SK-N-SH treated with all-trans-retinoic acid at 6 μM for 48 hours (cell line): Measurements from ENCODE around the gene PPARA.

Experiments used
- ATAC-seq: fragments of 200-7000 bp; cut with Tn5 transposase; 3 replicates; pipeline ENCODE4 v1.9.1; 2020; ENCODE audit warnings: mild to moderate bottlenecking, moderate library complexity
- ARNTL ChIP-seq: fragments of 450-650 bp; formaldehyde crosslinking; IDR thresholded peaks from 2 replicates; pipeline ENCODE4 v1.5.0; 2020; ENCODE audit warnings: low read depth, mild to moderate bottlenecking, moderate library complexity, borderline replicate concordance
- CSDC2 ChIP-seq: fragments of 250-450 bp; sonication (Bioruptor Pico); IDR thresholded peaks from 2 replicates; pipeline ENCODE4 v1.5.0; 2020; ENCODE audit warnings: mild to moderate bottlenecking, moderate library complexity
- ESRRG ChIP-seq: fragments of 250-450 bp; sonication (Bioruptor Pico); IDR thresholded peaks from 2 replicates; pipeline ENCODE4 v1.6.1; 2021; ENCODE audit warnings: mild to moderate bottlenecking
- GLIS3 ChIP-seq: fragments of 250-450 bp; sonication (Bioruptor Pico); IDR thresholded peaks from 2 replicates; pipeline ENCODE4 v1.5.0; 2020; ENCODE audit warnings: mild to moderate bottlenecking, moderate library complexity
- ISL1 ChIP-seq: fragments of 250-450 bp; sonication (Bioruptor Pico); IDR thresholded peaks from 2 replicates; pipeline ENCODE4 v2.1.2; 2022; ENCODE audit warnings: mild to moderate bottlenecking, moderate library complexity
- OSR1 ChIP-seq: fragments of 250-450 bp; sonication (Bioruptor Pico); IDR thresholded peaks from 2 replicates; pipeline ENCODE4 v1.8.0; 2022; ENCODE audit warnings: moderate library complexity, mild to moderate bottlenecking, inconsistent platforms
- POU6F1 ChIP-seq: fragments of 250-450 bp; sonication (Bioruptor Pico); IDR thresholded peaks from 2 replicates; pipeline ENCODE4 v1.8.0; 2021; ENCODE audit warnings: low read depth, mild to moderate bottlenecking, moderate library complexity, borderline replicate concordance
- PPARA ChIP-seq: fragments of 250-450 bp; sonication (Bioruptor Pico); IDR thresholded peaks from 2 replicates; pipeline ENCODE4 v1.5.0; 2020; ENCODE audit warnings: mild to moderate bottlenecking, borderline replicate concordance
- RARB ChIP-seq: fragments of 250-450 bp; sonication (Bioruptor Pico); IDR thresholded peaks from 2 replicates; pipeline ENCODE4 v1.8.0; 2021; ENCODE audit warnings: mild to moderate bottlenecking, moderate library complexity
- TCF4 ChIP-seq: fragments of 250-450 bp; sonication (Bioruptor Pico); IDR thresholded peaks from 2 replicates; pipeline ENCODE4 v1.8.0; 2021; ENCODE audit warnings: mild to moderate bottlenecking, moderate library complexity, borderline replicate concordance
- ZFP3 ChIP-seq: fragments of 250-450 bp; sonication (Bioruptor Pico); IDR thresholded peaks from 2 replicates; pipeline ENCODE4 v1.5.0; 2020; ENCODE audit warnings: mild to moderate bottlenecking, moderate library complexity
- ZFP30 ChIP-seq: fragments of 450-650 bp; formaldehyde crosslinking; IDR thresholded peaks from 2 replicates; pipeline ENCODE4 v1.5.0; 2022; ENCODE audit warnings: mild to moderate bottlenecking, moderate library complexity
- ZNF70 ChIP-seq: fragments of 450-650 bp; formaldehyde crosslinking; IDR thresholded peaks from 2 replicates; pipeline ENCODE4 v1.5.0; 2020; ENCODE audit warnings: mild to moderate bottlenecking, moderate library complexity
- ZNF8 ChIP-seq: fragments of 450-650 bp; formaldehyde crosslinking; IDR thresholded peaks from 2 replicates; pipeline ENCODE4 v1.5.0; 2020; ENCODE audit warnings: mild to moderate bottlenecking, moderate library complexity
- TF ChIP-seq, protein P1 (sequence below): fragments of 250-450 bp; sonication (Bioruptor Pico); IDR thresholded peaks from 2 replicates; pipeline ENCODE4 v1.5.1; 2020; ENCODE audit warnings: low read depth, mild to moderate bottlenecking, moderate library complexity
- TF ChIP-seq, protein P2 (sequence below): fragments of 250-450 bp; sonication (Bioruptor Pico); IDR thresholded peaks from 2 replicates; pipeline ENCODE4 v1.5.1; 2021; ENCODE audit warnings: mild to moderate bottlenecking, moderate library complexity
- TF ChIP-seq, protein P3 (sequence below): fragments of 250-450 bp; sonication (Bioruptor Pico); IDR thresholded peaks from 2 replicates; pipeline ENCODE4 v1.8.0; 2020; ENCODE audit warnings: mild to moderate bottlenecking, moderate library complexity, borderline replicate concordance
- TF ChIP-seq, protein P4 (sequence below): fragments of 250-450 bp; sonication (Bioruptor Pico); IDR thresholded peaks from 2 replicates; pipeline ENCODE4 v1.5.0; 2020; ENCODE audit warnings: mild to moderate bottlenecking, moderate library complexity

PPARA gene

DNA sequence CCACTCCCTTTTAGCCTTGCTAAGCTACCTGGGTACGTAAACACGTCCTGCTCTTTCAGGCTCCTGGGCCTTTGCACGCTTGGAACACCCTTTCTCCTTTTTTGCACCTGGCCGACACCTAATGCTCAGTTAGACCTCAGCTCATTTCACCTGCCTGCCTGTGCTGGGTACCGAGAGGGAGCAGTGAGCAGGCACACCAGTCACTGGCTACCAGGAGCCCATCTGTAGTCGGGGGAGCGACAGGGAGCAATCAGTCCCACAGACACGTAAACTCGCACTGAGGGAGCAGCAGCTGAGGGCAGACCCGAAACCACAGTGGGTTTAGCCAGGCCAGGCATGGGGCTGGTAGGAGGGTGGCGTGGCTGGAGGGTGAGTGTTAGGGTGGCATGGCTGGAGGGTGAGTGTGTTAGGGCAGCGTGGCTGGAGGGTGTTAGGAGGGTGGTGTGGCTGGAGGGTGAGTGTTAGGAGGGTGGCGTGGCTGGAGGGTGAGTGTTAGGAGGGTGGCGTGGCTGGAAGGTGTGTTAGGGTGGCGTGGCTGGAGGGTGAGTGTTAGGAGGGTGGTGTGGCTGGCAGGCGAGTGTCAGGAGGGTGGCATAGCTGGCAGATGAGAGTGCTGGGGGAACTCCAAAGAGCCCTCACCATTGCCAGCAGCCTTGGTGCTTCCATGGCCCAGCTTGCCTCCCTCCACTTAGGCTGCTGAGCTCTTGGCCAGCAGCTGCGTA lies 140.0 kb downstream of the PPARA start:
- TF ChIP-seq PPARA (CRISPR knock-in tag) (no peak), ARNTL (CRISPR knock-in tag) (no peak), POU6F1 (CRISPR knock-in tag) (no peak)
- TF ChIP-seq, protein P1, sequence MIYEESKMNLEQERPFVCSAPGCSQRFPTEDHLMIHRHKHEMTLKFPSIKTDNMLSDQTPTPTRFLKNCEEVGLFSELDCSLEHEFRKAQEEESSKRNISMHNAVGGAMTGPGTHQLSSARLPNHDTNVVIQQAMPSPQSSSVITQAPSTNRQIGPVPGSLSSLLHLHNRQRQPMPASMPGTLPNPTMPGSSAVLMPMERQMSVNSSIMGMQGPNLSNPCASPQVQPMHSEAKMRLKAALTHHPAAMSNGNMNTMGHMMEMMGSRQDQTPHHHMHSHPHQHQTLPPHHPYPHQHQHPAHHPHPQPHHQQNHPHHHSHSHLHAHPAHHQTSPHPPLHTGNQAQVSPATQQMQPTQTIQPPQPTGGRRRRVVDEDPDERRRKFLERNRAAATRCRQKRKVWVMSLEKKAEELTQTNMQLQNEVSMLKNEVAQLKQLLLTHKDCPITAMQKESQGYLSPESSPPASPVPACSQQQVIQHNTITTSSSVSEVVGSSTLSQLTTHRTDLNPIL (CRISPR knock-in tag): no peak
- no peak for ATAC-seq

GRCh38 chr22:46290843-46291785 lies 140.8 kb downstream of the PPARA start:
- TF ChIP-seq OSR1: no peak
- no peak for TF ChIP-seq ZFP3 (CRISPR knock-in tag)
- TF ChIP-seq, protein P2, sequence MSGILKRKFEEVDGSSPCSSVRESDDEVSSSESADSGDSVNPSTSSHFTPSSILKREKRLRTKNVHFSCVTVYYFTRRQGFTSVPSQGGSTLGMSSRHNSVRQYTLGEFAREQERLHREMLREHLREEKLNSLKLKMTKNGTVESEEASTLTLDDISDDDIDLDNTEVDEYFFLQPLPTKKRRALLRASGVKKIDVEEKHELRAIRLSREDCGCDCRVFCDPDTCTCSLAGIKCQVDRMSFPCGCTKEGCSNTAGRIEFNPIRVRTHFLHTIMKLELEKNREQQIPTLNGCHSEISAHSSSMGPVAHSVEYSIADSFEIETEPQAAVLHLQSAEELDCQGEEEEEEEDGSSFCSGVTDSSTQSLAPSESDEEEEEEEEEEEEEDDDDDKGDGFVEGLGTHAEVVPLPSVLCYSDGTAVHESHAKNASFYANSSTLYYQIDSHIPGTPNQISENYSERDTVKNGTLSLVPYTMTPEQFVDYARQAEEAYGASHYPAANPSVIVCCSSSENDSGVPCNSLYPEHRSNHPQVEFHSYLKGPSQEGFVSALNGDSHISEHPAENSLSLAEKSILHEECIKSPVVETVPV: no peak
- no peak for TF ChIP-seq CSDC2 (CRISPR knock-in tag)
- no peak for TF ChIP-seq ARNTL (CRISPR knock-in tag)
- TF ChIP-seq, protein P1 (CRISPR knock-in tag): no peak
- TF ChIP-seq TCF4 (CRISPR knock-in tag): no peak
- TF ChIP-seq, protein P3, sequence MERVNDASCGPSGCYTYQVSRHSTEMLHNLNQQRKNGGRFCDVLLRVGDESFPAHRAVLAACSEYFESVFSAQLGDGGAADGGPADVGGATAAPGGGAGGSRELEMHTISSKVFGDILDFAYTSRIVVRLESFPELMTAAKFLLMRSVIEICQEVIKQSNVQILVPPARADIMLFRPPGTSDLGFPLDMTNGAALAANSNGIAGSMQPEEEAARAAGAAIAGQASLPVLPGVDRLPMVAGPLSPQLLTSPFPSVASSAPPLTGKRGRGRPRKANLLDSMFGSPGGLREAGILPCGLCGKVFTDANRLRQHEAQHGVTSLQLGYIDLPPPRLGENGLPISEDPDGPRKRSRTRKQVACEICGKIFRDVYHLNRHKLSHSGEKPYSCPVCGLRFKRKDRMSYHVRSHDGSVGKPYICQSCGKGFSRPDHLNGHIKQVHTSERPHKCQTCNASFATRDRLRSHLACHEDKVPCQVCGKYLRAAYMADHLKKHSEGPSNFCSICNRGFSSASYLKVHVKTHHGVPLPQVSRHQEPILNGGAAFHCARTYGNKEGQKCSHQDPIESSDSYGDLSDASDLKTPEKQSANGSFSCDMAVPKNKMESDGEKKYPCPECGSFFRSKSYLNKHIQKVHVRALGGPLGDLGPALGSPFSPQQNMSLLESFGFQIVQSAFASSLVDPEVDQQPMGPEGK (CRISPR knock-in tag): no peak
- TF ChIP-seq GLIS3 (CRISPR knock-in tag): no peak
- TF ChIP-seq ZNF8 (CRISPR knock-in tag): no peak
- no peak for ATAC-seq

DNA sequence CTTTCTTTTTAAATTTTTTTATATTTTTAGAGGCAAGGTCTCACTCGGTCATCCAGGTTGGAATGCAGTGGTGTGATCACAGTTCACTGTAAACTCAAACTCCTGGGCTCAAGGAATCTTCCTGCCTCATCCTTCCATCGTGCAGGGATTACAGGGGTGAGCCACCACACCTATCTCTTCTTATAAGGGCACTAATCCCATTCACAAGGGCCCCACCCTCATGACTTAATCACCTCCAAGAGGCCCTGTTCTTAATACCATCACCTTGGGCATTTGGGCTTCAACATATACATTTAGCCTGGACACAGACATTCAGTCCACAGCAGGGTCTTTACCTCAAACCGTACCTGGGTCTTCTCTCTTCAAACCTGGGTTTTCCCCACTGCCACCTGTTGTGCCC lies 141.8 kb downstream of the PPARA start:
- ATAC-seq: no peak
- TF ChIP-seq GLIS3 (CRISPR knock-in tag): no peak
- no peak for TF ChIP-seq ESRRG (CRISPR knock-in tag)
- TF ChIP-seq, protein P2: no peak
- TF ChIP-seq PPARA (CRISPR knock-in tag): no peak
- TF ChIP-seq, protein P4, sequence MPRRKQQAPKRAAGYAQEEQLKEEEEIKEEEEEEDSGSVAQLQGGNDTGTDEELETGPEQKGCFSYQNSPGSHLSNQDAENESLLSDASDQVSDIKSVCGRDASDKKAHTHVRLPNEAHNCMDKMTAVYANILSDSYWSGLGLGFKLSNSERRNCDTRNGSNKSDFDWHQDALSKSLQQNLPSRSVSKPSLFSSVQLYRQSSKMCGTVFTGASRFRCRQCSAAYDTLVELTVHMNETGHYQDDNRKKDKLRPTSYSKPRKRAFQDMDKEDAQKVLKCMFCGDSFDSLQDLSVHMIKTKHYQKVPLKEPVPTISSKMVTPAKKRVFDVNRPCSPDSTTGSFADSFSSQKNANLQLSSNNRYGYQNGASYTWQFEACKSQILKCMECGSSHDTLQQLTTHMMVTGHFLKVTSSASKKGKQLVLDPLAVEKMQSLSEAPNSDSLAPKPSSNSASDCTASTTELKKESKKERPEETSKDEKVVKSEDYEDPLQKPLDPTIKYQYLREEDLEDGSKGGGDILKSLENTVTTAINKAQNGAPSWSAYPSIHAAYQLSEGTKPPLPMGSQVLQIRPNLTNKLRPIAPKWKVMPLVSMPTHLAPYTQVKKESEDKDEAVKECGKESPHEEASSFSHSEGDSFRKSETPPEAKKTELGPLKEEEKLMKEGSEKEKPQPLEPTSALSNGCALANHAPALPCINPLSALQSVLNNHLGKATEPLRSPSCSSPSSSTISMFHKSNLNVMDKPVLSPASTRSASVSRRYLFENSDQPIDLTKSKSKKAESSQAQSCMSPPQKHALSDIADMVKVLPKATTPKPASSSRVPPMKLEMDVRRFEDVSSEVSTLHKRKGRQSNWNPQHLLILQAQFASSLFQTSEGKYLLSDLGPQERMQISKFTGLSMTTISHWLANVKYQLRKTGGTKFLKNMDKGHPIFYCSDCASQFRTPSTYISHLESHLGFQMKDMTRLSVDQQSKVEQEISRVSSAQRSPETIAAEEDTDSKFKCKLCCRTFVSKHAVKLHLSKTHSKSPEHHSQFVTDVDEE: no peak
- no peak for TF ChIP-seq ZNF70 (CRISPR knock-in tag)
- TF ChIP-seq ZFP30 (CRISPR knock-in tag): no peak
- TF ChIP-seq ZNF8 (CRISPR knock-in tag): no peak
- TF ChIP-seq ISL1 (CRISPR knock-in tag): no peak
- no peak for TF ChIP-seq ZFP3 (CRISPR knock-in tag)
- TF ChIP-seq RARB: no peak
- TF ChIP-seq, all 23 proteins: peak for 0
